ENCODE results near the gene POP5. TPM values are rescaled to one million over a fixed set of nuclear protein-coding genes. Genes with fewer than 3 reads are reported as not detected.

The POP5 gene
- total RNA-seq, 1 experiment from 2014 or later: 64.0 TPM

- no peak for TF ChIP-seq CTCF (conservative IDR thresholded peaks at IDR 0.05)
- H4K5ac ChIP-seq (ENCODE audit: insufficient read length, low read depth, low read length): no peak overlapping the region
- H2BK12ac ChIP-seq (ENCODE audit: insufficient read length, low read depth, low read length): no peak overlapping the region
- H2AK5ac ChIP-seq (ENCODE audit: insufficient read length, low read length): no peak overlapping the region
- H3K9me3 Mint-ChIP-seq: no peaks in the 10 kb centered on the region
- H3K27ac ChIP-seq (ENCODE audit: insufficient read length, low read depth, low read length): no peak overlapping the region
- no peak overlapping the region for H3K23ac ChIP-seq (ENCODE audit: insufficient read length, low read depth, low read length)
- H2AFZ ChIP-seq (ENCODE audit: low read length): no peak overlapping the region
- H3K79me2 ChIP-seq (ENCODE audit: insufficient read depth, low read length): peaks cover 7% of the 10 kb centered on the region; the same call in 1 of the 2 replicates
- H3K79me1 ChIP-seq (ENCODE audit: insufficient read depth, low read depth, low read length, poor library complexity, severe bottlenecking): peaks cover 13% of the 10 kb centered on the region
- no peak overlapping the region for H3T11ph ChIP-seq (ENCODE audit: low read length)
- H3K27me3 ChIP-seq (ENCODE audit: insufficient read depth, low read length): no peaks in the 10 kb centered on the region
- no peak overlapping the region for H2BK120ac ChIP-seq (ENCODE audit: low read depth, low read length, poor library complexity, severe bottlenecking)
- WGBS (ENCODE audit: extremely low coverage, insufficient read length, low lambda C conversion rate): no CpG with 5 or more reads among the region's 3 CpGs
- H4K91ac ChIP-seq (ENCODE audit: insufficient read length, low read depth, low read length): no peak overlapping the region
- no peaks in the 10 kb centered on the region for H4K20me1 ChIP-seq (ENCODE audit: control insufficient read depth, insufficient read depth, insufficient read length)
- H3K4ac ChIP-seq (ENCODE audit: low read depth, low read length): no peak overlapping the region
- no peaks in the 10 kb centered on the region; a peak in 1 of 4 replicates for H3K4me1 Mint-ChIP-seq
- no peaks in the 10 kb centered on the region for H3K4me1 ChIP-seq (ENCODE audit: insufficient read depth, low read length)
- no peaks in the 10 kb centered on the region for H3K27me3 Mint-ChIP-seq (ENCODE audit: low read depth)
- H3K23me2 ChIP-seq (ENCODE audit: insufficient read length, low read depth, low read length, poor library complexity, severe bottlenecking): no peaks in the 10 kb centered on the region
- H3K18ac ChIP-seq (ENCODE audit: insufficient read length, low read depth, low read length): no peak overlapping the region
- H3K14ac ChIP-seq (ENCODE audit: insufficient read depth, low read length): no peak overlapping the region
- no peak overlapping the region for H2BK5ac ChIP-seq (ENCODE audit: insufficient read length, low read length)
- H3K9me3 ChIP-seq (ENCODE audit: control insufficient read depth, low read depth, low read length): no peaks in the 10 kb centered on the region
- no peak overlapping the region for H3K4me2 ChIP-seq (ENCODE audit: insufficient read depth, insufficient read length, low read length)
- H3K56ac ChIP-seq (ENCODE audit: insufficient read length, low read depth, low read length): no peak overlapping the region
- H3K4me3 Mint-ChIP-seq: no peak overlapping the region
- H3K9ac ChIP-seq (ENCODE audit: extremely low read depth, insufficient read length, low read length): no peak overlapping the region
- H3K27ac Mint-ChIP-seq: peak overlapping the region in 1 of 3 experiments; percentile 43; a peak in 1 of 7 replicates
- peaks cover 3 to 17% (median 9%) of the 10 kb centered on the region in 3 experiments; a peak in 5 of 7 replicates for H3K36me3 Mint-ChIP-seq (ENCODE audit: insufficient read depth in 1 of 3, low read depth in 3 of 3)
- DNase-seq: no peak
- no peak overlapping the region for H4K8ac ChIP-seq (replicated peaks; ENCODE audit: insufficient read length, low read depth, low read length)
- H2BK20ac ChIP-seq (ENCODE audit: low read depth, low read length, poor library complexity, severe bottlenecking): no peak overlapping the region
- no peak overlapping the region for H2BK15ac ChIP-seq (ENCODE audit: low read depth, low read length)
These were observed 35.2 kb downstream of the POP5 start for GRCh38 chr12:120546050-120546386.

Measured in H9 (cell line).